Loucy (cell line): ENCODE data around the gene SPATA2L.

ENCODE experiments used
- EZH2phosphoT487 ChIP-seq: fragments of 200-600 bp; IDR thresholded peaks from 2 replicates; pipeline ENCODE4 v1.6.1; 2018; ENCODE audit warnings: antibody characterized with exemption, mild to moderate bottlenecking, moderate library complexity, borderline replicate concordance
- TF ChIP-seq, protein P1 (sequence below): fragments of 200-600 bp; sonication (generic); conservative IDR thresholded peaks from 2 replicates; pipeline ENCODE4 v1.5.1; 2014; ENCODE audit warnings: mild to moderate bottlenecking, antibody characterized with exemption, low read length

DNA sequence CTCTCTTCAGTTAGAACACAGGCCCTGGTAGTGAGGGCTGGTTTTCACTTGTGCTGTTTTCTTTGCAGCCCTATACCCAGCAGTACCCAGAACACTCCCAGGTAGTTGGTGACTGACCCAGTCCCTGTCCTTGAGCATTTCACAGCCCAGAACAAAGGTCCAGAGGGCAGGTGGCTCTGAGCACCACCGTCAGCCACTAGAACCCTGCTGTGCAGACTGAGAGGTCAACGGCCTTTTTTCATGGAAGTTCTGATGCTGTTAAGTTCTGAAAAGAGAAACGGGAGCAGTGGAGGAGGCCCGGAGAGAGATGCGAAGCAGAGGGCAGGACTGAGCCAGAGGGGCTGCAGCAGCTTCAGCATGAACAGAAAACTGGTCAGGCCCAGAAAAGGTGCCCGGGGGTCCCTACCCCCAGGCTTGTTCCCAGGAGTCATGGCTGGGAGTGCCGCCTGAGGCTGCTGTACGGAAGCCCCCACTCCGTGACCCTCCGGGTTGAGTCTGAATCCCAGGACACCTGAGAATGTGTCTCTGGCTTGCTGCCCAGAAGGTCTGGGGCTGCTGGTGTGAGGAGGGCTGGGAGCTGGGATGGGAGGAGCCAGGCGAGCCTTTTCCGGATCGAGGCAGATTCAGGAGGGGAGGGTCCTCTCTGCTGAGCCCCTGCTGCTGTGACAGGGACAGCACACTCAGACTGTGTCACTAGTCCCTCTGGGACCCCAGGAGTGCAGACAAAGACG, 28.5 kb upstream of the SPATA2L start:
- TF ChIP-seq, protein P1, sequence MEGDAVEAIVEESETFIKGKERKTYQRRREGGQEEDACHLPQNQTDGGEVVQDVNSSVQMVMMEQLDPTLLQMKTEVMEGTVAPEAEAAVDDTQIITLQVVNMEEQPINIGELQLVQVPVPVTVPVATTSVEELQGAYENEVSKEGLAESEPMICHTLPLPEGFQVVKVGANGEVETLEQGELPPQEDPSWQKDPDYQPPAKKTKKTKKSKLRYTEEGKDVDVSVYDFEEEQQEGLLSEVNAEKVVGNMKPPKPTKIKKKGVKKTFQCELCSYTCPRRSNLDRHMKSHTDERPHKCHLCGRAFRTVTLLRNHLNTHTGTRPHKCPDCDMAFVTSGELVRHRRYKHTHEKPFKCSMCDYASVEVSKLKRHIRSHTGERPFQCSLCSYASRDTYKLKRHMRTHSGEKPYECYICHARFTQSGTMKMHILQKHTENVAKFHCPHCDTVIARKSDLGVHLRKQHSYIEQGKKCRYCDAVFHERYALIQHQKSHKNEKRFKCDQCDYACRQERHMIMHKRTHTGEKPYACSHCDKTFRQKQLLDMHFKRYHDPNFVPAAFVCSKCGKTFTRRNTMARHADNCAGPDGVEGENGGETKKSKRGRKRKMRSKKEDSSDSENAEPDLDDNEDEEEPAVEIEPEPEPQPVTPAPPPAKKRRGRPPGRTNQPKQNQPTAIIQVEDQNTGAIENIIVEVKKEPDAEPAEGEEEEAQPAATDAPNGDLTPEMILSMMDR = no peak
- TF ChIP-seq EZH2phosphoT487 = no peak
